Measurements from ENCODE around the gene NBAS. TPM values are rescaled to one million over a fixed set of nuclear protein-coding genes. Genes with fewer than 3 reads are reported as not detected.
A peak's percentile ranks its signal among the peaks of the same experiment; 100 is the strongest.

The NBAS gene
- total and polyA plus RNA-seq, 2 experiments from 2014 or later: 21.2 to 51.8 TPM

DNA sequence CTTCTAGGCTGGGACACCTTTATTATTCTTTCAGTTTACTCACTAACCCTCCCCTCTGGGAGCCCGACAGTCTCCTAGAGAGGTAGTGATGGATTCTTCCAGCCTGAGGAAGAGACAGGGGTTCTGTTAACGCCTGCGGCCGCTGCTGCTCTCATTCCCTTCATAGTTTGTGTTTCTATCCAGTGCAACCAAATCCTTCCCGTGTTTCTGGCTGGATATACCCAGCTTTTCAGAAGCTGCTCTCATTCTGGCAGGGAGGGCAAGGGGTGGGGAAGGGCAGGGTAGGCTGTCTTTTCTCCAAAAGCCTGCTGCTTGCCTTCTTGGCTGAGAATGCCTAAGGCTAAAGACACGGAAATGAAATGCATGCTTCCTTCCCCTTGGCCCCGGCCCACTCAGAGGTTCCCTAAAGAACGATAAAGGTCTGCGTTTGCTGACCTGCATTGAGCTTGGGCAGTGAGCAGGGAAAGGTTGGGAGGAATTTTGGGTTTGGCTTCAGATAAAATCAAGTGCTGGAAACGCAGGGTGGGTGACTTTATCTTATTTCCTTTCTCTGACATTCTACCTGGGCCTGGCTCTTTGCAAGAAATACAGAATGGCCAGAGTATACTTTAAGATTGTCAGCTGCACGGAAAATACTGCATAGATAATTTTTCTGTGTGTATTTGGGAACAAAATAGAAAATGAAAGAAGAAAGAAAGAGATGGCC lies 390.9 kb downstream of the NBAS start:
- TF ChIP-seq EZH2 (IDR thresholded peaks at IDR 0.05; ENCODE audit: insufficient read depth, poor library complexity, severe bottlenecking): no peak
- TF ChIP-seq EZH2phosphoT487 (IDR thresholded peaks at IDR 0.05; ENCODE audit: insufficient read depth, low read depth): no peak
- 38% methylated on average over 11 of the region's 11 CpGs for WGBS, 2 experiments (ENCODE audit: low coverage in 1 of 2, low lambda C conversion rate in 2 of 2, missing lambda C conversion rate in 2 of 2)
- peak overlapping the region; percentile 79 for H3K4me2 ChIP-seq (ENCODE audit: unreplicated experiment)
- H4K20me1 ChIP-seq (ENCODE audit: insufficient read depth): no peaks in the 10 kb centered on the region
- H3K4me1 ChIP-seq (ENCODE audit: insufficient read depth): peaks cover 23% of the 10 kb centered on the region
- peak overlapping the region; percentile 62 for H3K4me3 ChIP-seq
- H3K27me3 ChIP-seq (replicated peaks; ENCODE audit: insufficient read depth): no peaks in the 10 kb centered on the region
- peak; percentile 58 for DNase-seq
- H3F3A ChIP-seq (ENCODE audit: insufficient read depth): peaks cover 18% of the 10 kb centered on the region
- peak overlapping the region; percentile 80 for H3K9ac ChIP-seq
- no peaks in the 10 kb centered on the region for H3K9me3 ChIP-seq (ENCODE audit: low read depth)
- no peaks in the 10 kb centered on the region for H3K79me2 ChIP-seq (ENCODE audit: insufficient read depth)
- peak overlapping the region; percentile 68 for H2AFZ ChIP-seq
- no peaks in the 10 kb centered on the region for H3K36me3 ChIP-seq (ENCODE audit: low read depth)
- in situ Hi-C loops (cut with MboI): no loop called here
- peak overlapping the region; percentile 94 for H3K27ac ChIP-seq
- no peaks in the 10 kb centered on the region for H3K9me2 ChIP-seq (ENCODE audit: insufficient read depth)

- H3K9ac ChIP-seq: peak overlapping the region; percentile 80
- WGBS, 2 experiments (ENCODE audit: low coverage in 1 of 2, low lambda C conversion rate in 2 of 2, missing lambda C conversion rate in 2 of 2): 55 to 57% methylated on average over 9 of the region's 9 CpGs
Measured at GRCh38 chr2:15169326-15170069, 391.6 kb downstream of the NBAS start.

DNA sequence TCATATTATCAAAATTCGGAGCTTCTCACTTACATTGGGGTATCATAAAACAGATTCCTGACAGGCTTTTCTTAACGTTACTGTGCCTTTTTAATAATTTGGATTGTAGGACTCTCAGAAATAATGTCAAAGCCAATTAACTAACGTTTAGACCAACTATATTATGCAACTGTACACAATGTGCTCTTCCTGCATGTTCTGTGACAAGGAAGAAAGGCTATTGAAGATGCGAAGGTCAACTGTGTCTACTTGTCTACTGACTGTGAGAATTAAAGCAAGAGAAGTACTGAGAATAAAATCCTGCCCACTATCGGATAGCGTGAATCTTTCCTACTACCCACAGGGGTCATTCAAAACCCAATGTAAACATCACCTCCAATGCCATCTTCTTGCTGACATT lies 393.0 kb downstream of the NBAS start:
- in situ Hi-C loops (cut with MboI): no loop called here
- Histone ChIP-seq H4K20me1 (ENCODE audit: insufficient read depth) (no peaks in the 10 kb centered on the region), H3F3A (ENCODE audit: insufficient read depth) (peaks cover 18% of the 10 kb centered on the region), H3K4me3 (no peak overlapping the region), H2AFZ (no peak overlapping the region), H3K9me3 (ENCODE audit: low read depth) (no peaks in the 10 kb centered on the region), H3K9ac (no peak overlapping the region), H3K79me2 (ENCODE audit: insufficient read depth) (no peaks in the 10 kb centered on the region), H3K4me2 (ENCODE audit: unreplicated experiment) (no peak overlapping the region), H3K36me3 (ENCODE audit: low read depth) (no peaks in the 10 kb centered on the region), H3K9me2 (ENCODE audit: insufficient read depth) (no peaks in the 10 kb centered on the region), H3K27ac (no peak overlapping the region), H3K4me1 (ENCODE audit: insufficient read depth) (peaks cover 26% of the 10 kb centered on the region), H3K27me3 (replicated peaks; ENCODE audit: insufficient read depth) (no peaks in the 10 kb centered on the region)
- 85 to 86% methylated on average over 6 of the region's 6 CpGs for WGBS, 2 experiments (ENCODE audit: low coverage in 1 of 2, low lambda C conversion rate in 2 of 2, missing lambda C conversion rate in 2 of 2)
- TF ChIP-seq EZH2 (IDR thresholded peaks at IDR 0.05; ENCODE audit: insufficient read depth, poor library complexity, severe bottlenecking): no peak
- no peak for DNase-seq

More at GRCh38 chr2:15169326-15170069, 391.6 kb downstream of the NBAS start:
- no peaks in the 10 kb centered on the region for H3K9me3 ChIP-seq (ENCODE audit: low read depth)
- peak overlapping the region; percentile 79 for H3K4me2 ChIP-seq (ENCODE audit: unreplicated experiment)
- DNase-seq: peak; percentile 98
- H3K36me3 ChIP-seq (ENCODE audit: low read depth): no peaks in the 10 kb centered on the region
- no peak for TF ChIP-seq EZH2 (IDR thresholded peaks at IDR 0.05; ENCODE audit: insufficient read depth, poor library complexity, severe bottlenecking)
- TF ChIP-seq EZH2phosphoT487 (IDR thresholded peaks at IDR 0.05; ENCODE audit: insufficient read depth, low read depth): no peak
- H3F3A ChIP-seq (ENCODE audit: insufficient read depth): peaks cover 18% of the 10 kb centered on the region
- H3K4me1 ChIP-seq (ENCODE audit: insufficient read depth): peaks cover 26% of the 10 kb centered on the region
- no peaks in the 10 kb centered on the region for H3K9me2 ChIP-seq (ENCODE audit: insufficient read depth)
- in situ Hi-C loops (cut with MboI): no loop called here
- peak overlapping the region; percentile 94 for H3K27ac ChIP-seq
- H3K79me2 ChIP-seq (ENCODE audit: insufficient read depth): no peaks in the 10 kb centered on the region
- H4K20me1 ChIP-seq (ENCODE audit: insufficient read depth): no peaks in the 10 kb centered on the region
- H3K27me3 ChIP-seq (replicated peaks; ENCODE audit: insufficient read depth): no peaks in the 10 kb centered on the region
- peak overlapping the region; percentile 62 for H3K4me3 ChIP-seq
- peak overlapping the region; percentile 68 for H2AFZ ChIP-seq

DNA sequence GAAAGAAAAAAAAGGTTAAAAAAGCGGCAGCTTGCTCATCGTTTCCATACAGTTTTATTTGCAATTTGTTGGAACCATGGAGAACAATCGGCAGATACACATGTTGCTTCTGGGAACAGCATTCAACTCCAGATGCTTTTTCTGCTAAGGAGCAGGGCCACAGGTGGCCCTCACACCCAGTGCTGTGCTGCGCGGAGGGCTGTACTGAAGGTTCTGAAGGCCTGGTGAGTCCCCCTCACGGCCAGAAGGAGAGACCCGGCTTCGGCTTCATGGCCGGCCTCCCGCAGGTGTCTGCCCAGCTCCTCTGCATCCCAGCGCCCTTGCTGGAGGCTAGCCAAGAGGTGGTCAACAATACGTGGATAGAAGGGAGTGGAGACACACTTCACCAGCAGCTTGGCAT lies 394.3 kb downstream of the NBAS start:
- Histone ChIP-seq H3K27me3 (replicated peaks; ENCODE audit: insufficient read depth) (no peaks in the 10 kb centered on the region), H3K9me3 (ENCODE audit: low read depth) (no peaks in the 10 kb centered on the region), H3K79me2 (ENCODE audit: insufficient read depth) (no peaks in the 10 kb centered on the region), H3F3A (ENCODE audit: insufficient read depth) (peaks cover 18% of the 10 kb centered on the region), H3K36me3 (ENCODE audit: low read depth) (no peaks in the 10 kb centered on the region), H3K4me1 (ENCODE audit: insufficient read depth) (peaks cover 26% of the 10 kb centered on the region), H3K4me3 (no peak overlapping the region), H2AFZ (no peak overlapping the region), H3K9ac (no peak overlapping the region), H3K9me2 (ENCODE audit: insufficient read depth) (no peaks in the 10 kb centered on the region), H3K4me2 (ENCODE audit: unreplicated experiment) (no peak overlapping the region), H3K27ac (no peak overlapping the region), H4K20me1 (ENCODE audit: insufficient read depth) (no peaks in the 10 kb centered on the region)
- in situ Hi-C loops (cut with MboI): no loop called here
- DNase-seq: no peak
- TF ChIP-seq EZH2phosphoT487 (IDR thresholded peaks at IDR 0.05; ENCODE audit: insufficient read depth, low read depth) (no peak), EZH2 (IDR thresholded peaks at IDR 0.05; ENCODE audit: insufficient read depth, poor library complexity, severe bottlenecking) (no peak)
- 96 to 97% methylated on average over 12 of the region's 12 CpGs for WGBS, 2 experiments (ENCODE audit: low coverage in 1 of 2, low lambda C conversion rate in 2 of 2, missing lambda C conversion rate in 2 of 2)

Measured in GM23248 (cell line).